Measurements from ENCODE around the gene GPRIN2. TPM values are rescaled to one million over a fixed set of nuclear protein-coding genes. Genes with fewer than 3 reads are reported as not detected.
"Not testable (repeated sequence)": the region's sequence is repeated elsewhere in the genome, so short reads cannot be mapped to it uniquely, and the experiment has no call there.

Gene GPRIN2
- total RNA-seq, 1 donor from 2014 or later = 5.4 TPM

- Mint-ChIP-seq H3K9me3 (ENCODE audit: low read depth) (no peaks in the 10 kb centered on the region), H3K27me3 (ENCODE audit: low read depth) (no peaks in the 10 kb centered on the region), H3K36me3 (ENCODE audit: low read depth) (no peaks in the 10 kb centered on the region), H3K4me1 (ENCODE audit: low read depth) (peaks cover 10% of the 10 kb centered on the region), H3K4me3 (ENCODE audit: unreplicated experiment) (no peak overlapping the region), H3K27ac (ENCODE audit: unreplicated experiment) (no peak overlapping the region)
- TF ChIP-seq CTCF (IDR thresholded peaks at IDR 0.05) = no peak
- DNase-seq (ENCODE audit: low spot score) = peak; percentile 74
Measured at GRCh38 chr10:46516660-46517416, 39.6 kb downstream of the GPRIN2 start.

GRCh38 chr10:46515793-46516192 is 40.7 kb downstream of the GPRIN2 start:
- H3K27me3 Mint-ChIP-seq (ENCODE audit: low read depth) = no peaks in the 10 kb centered on the region

GRCh38 chr10:46515366-46515765 is 41.1 kb downstream of the GPRIN2 start:
- no peak for DNase-seq (ENCODE audit: low spot score)
- H3K27me3 Mint-ChIP-seq (ENCODE audit: low read depth) = no peaks in the 10 kb centered on the region
- no peak overlapping the region for H3K27ac Mint-ChIP-seq (ENCODE audit: unreplicated experiment)
- no peak for TF ChIP-seq CTCF (IDR thresholded peaks at IDR 0.05)
- H3K4me1 Mint-ChIP-seq (ENCODE audit: low read depth) = peaks cover 10% of the 10 kb centered on the region
- H3K36me3 Mint-ChIP-seq (ENCODE audit: low read depth) = no peaks in the 10 kb centered on the region
- no peak overlapping the region for H3K4me3 Mint-ChIP-seq (ENCODE audit: unreplicated experiment)
- H3K9me3 Mint-ChIP-seq (ENCODE audit: low read depth) = no peaks in the 10 kb centered on the region

More at GRCh38 chr10:46515793-46516192, 40.7 kb downstream of the GPRIN2 start:
- peaks cover 10% of the 10 kb centered on the region for H3K4me1 Mint-ChIP-seq (ENCODE audit: low read depth)
- no peak for TF ChIP-seq CTCF (IDR thresholded peaks at IDR 0.05)
- peak; percentile 72 for DNase-seq (ENCODE audit: low spot score)
- H3K9me3 Mint-ChIP-seq (ENCODE audit: low read depth) = no peaks in the 10 kb centered on the region
- H3K4me3 Mint-ChIP-seq (ENCODE audit: unreplicated experiment) = no peak overlapping the region
- H3K36me3 Mint-ChIP-seq (ENCODE audit: low read depth) = no peaks in the 10 kb centered on the region
- H3K27ac Mint-ChIP-seq (ENCODE audit: unreplicated experiment) = no peak overlapping the region

- peak; percentile 59 for DNase-seq (ENCODE audit: low spot score)
- H3K27ac Mint-ChIP-seq (ENCODE audit: unreplicated experiment) = no peak overlapping the region
- H3K27me3 Mint-ChIP-seq (ENCODE audit: low read depth) = no peaks in the 10 kb centered on the region
- H3K36me3 Mint-ChIP-seq (ENCODE audit: low read depth) = no peaks in the 10 kb centered on the region
- H3K4me1 Mint-ChIP-seq (ENCODE audit: low read depth) = peaks cover 10% of the 10 kb centered on the region
- no peak for TF ChIP-seq CTCF (IDR thresholded peaks at IDR 0.05)
- no peaks in the 10 kb centered on the region for H3K9me3 Mint-ChIP-seq (ENCODE audit: low read depth)
- H3K4me3 Mint-ChIP-seq (ENCODE audit: unreplicated experiment) = no peak overlapping the region
Measured at GRCh38 chr10:46514899-46515298, 41.6 kb downstream of the GPRIN2 start.

GRCh38 chr10:46514431-46514861 is 42.0 kb downstream of the GPRIN2 start:
- Mint-ChIP-seq H3K27me3 (ENCODE audit: low read depth) (no peaks in the 10 kb centered on the region), H3K4me1 (ENCODE audit: low read depth) (peaks cover 10% of the 10 kb centered on the region), H3K4me3 (ENCODE audit: unreplicated experiment) (no peak overlapping the region), H3K36me3 (ENCODE audit: low read depth) (no peaks in the 10 kb centered on the region), H3K27ac (ENCODE audit: unreplicated experiment) (no peak overlapping the region), H3K9me3 (ENCODE audit: low read depth) (no peaks in the 10 kb centered on the region)
- no peak for TF ChIP-seq CTCF (IDR thresholded peaks at IDR 0.05)
- peak; percentile 72 for DNase-seq (ENCODE audit: low spot score)

GRCh38 chr10:46513333-46513732 is 43.1 kb downstream of the GPRIN2 start:
- H3K9me3 Mint-ChIP-seq (ENCODE audit: low read depth); H3K27me3 Mint-ChIP-seq (ENCODE audit: low read depth); H3K27ac Mint-ChIP-seq (ENCODE audit: unreplicated experiment); H3K4me3 Mint-ChIP-seq (ENCODE audit: unreplicated experiment); DNase-seq (ENCODE audit: low spot score); H3K36me3 Mint-ChIP-seq (ENCODE audit: low read depth); H3K4me1 Mint-ChIP-seq (ENCODE audit: low read depth): not testable (repeated sequence)

- not testable (repeated sequence) for DNase-seq (ENCODE audit: low spot score); H3K27me3 Mint-ChIP-seq (ENCODE audit: low read depth); H3K4me3 Mint-ChIP-seq (ENCODE audit: unreplicated experiment); H3K9me3 Mint-ChIP-seq (ENCODE audit: low read depth); H3K4me1 Mint-ChIP-seq (ENCODE audit: low read depth); H3K36me3 Mint-ChIP-seq (ENCODE audit: low read depth); H3K27ac Mint-ChIP-seq (ENCODE audit: unreplicated experiment)
Measured at GRCh38 chr10:46512725-46513124, 43.7 kb downstream of the GPRIN2 start.

GRCh38 chr10:46512002-46512401 is 44.5 kb downstream of the GPRIN2 start:
- not testable (repeated sequence) for H3K4me3 Mint-ChIP-seq (ENCODE audit: unreplicated experiment); H3K9me3 Mint-ChIP-seq (ENCODE audit: low read depth); DNase-seq (ENCODE audit: low spot score); H3K4me1 Mint-ChIP-seq (ENCODE audit: low read depth); H3K27me3 Mint-ChIP-seq (ENCODE audit: low read depth); H3K27ac Mint-ChIP-seq (ENCODE audit: unreplicated experiment); H3K36me3 Mint-ChIP-seq (ENCODE audit: low read depth)
